GM13977 (cell line): ENCODE results near the gene WNT3.

ENCODE experiments used
- DNase-seq: peaks from one replicate; pipeline ENCODE4 v3.0.0; 2012; ENCODE audit warnings: low spot score
- in situ Hi-C: fragments of 300-500 bp; cut with MboI; formaldehyde crosslinking; loops from one replicate; pipeline ENCODE4 v1.12.0; 2022; ENCODE audit warnings: low sequenced_read_pairs, low pct_unique_long_range_greater_than_20kb, mixed read lengths, inconsistent platforms; ENCODE audit not compliant: unreplicated experiment
- TF ChIP-seq, protein P1 (sequence below): IDR thresholded peaks from 2 replicates; pipeline ENCODE4 v1.5.1; 2012; ENCODE audit warnings: mild to moderate bottlenecking, control low read depth; ENCODE audit not compliant: insufficient read depth; ENCODE audit errors: extremely low read depth, missing control alignments

Gene WNT3

DNA sequence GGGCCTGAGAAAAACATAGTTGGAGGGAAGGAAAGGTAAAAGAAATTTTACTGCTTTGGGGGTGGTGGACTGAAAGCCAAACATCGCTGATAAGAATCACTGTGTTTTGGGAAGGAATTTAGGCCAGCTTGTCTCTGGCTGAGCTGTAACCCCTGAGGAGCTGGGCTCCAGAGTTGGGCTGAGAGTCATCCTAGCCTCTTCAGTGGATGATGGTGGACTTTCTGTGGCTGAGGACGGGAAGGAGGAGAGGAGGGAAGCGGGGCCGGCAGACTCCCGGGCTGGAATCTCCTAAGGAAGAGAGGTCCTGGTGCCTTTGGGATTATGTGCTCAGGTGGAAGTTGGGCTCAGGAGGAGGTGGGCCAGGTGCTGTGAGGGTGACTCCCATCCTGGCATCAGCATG, 41.5 kb upstream of the WNT3 start:
- DNase-seq, result no peak
- TF ChIP-seq, protein P1, sequence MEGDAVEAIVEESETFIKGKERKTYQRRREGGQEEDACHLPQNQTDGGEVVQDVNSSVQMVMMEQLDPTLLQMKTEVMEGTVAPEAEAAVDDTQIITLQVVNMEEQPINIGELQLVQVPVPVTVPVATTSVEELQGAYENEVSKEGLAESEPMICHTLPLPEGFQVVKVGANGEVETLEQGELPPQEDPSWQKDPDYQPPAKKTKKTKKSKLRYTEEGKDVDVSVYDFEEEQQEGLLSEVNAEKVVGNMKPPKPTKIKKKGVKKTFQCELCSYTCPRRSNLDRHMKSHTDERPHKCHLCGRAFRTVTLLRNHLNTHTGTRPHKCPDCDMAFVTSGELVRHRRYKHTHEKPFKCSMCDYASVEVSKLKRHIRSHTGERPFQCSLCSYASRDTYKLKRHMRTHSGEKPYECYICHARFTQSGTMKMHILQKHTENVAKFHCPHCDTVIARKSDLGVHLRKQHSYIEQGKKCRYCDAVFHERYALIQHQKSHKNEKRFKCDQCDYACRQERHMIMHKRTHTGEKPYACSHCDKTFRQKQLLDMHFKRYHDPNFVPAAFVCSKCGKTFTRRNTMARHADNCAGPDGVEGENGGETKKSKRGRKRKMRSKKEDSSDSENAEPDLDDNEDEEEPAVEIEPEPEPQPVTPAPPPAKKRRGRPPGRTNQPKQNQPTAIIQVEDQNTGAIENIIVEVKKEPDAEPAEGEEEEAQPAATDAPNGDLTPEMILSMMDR, result no peak
- in situ Hi-C loops, result no loop called here

DNA sequence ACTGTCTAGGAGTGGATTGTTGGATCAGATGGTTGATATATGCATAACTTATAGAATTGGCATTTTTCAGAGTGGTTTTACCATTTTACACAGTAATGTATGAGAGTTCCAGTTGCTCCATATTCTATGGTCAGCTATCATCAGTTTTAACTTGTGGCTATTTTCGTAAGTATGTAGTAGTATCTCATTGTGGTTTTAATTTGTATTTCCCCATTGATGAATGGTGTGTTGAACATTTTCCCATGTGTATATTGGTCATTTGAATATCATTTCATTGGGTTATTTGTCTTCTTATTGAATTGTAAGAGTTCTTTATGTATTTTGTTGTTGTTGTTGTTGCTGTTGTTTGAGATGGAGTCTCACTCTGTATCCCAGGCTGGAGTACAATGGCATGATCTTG, 39.1 kb upstream of the WNT3 start:
- in situ Hi-C loops, result no loop called here
- DNase-seq, result no peak

DNA sequence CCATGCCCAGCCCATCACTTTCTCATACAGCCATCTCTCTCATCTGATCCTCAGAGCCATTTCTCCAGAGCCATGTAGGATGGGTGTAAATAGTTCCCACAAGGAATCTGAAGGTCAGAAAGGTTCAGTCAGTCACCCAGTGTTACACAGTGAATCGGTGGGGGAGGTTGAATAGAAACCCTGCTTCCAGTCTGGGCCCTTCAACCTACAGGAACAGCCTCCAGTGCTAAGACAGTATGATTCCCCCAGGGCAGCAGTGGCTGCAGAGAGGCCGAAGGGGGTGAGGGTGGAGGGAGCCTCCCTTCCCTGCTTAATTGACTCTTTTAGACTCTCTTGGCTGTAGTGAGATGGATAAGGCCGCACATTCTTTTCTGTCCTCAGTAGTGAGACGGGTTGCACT, 36.5 kb upstream of the WNT3 start:
- in situ Hi-C loops, result no loop called here
- DNase-seq, result no peak
- TF ChIP-seq, protein P1, result no peak

More for the DNA sequence above, 39.1 kb upstream of the WNT3 start:
- TF ChIP-seq, protein P1, result no peak

DNA sequence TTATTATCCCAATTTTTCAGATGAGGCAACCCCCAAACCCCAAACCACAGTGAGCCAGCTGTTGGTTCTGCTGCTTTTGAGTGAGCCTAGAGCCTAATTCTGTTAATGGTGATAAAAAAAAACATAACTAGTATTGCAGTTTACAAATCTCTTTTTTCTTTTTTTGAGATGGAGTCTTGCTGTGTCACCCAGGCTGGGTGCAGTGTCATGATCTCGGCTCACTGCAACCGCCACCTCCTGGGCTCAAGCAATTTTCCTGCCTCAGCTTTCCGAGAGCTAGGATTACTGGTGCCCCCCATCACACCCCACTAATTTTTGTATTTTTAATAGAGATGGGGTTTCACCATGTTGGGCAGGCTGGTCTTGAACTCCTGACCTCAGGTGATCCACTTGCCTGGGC, 36.0 kb upstream of the WNT3 start:
- in situ Hi-C loops, result no loop called here
- TF ChIP-seq, protein P1, result no peak
- DNase-seq, result no peak

DNA sequence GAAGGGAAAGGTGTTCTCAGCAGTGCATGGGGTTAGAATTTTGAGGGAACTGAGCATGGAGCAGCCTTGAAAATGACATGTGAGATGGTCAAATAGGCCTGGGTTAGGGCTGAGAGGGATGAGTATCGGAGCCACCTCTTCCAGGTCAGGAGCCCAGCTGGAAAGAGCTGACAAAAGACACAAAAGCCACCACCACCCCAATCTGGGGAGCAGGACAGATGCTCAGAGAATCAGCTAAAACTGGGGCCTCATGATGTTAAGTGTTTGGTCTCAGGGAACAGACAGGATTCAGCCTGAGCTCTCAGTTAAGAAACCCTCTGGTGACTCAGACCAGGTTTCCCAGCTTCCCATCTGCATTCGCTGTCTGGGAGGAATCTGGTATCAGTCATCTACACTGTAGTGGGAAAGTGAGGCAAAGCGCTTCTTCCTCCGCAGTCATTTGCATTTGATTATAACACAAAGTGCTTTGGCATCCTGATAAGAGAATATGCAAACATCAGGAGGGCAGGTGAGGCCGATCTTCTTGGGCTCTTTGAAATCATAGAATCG, 35.5 kb upstream of the WNT3 start:
- TF ChIP-seq, protein P1, result no peak
- no peak for DNase-seq
- in situ Hi-C loops, result no loop called here

DNA sequence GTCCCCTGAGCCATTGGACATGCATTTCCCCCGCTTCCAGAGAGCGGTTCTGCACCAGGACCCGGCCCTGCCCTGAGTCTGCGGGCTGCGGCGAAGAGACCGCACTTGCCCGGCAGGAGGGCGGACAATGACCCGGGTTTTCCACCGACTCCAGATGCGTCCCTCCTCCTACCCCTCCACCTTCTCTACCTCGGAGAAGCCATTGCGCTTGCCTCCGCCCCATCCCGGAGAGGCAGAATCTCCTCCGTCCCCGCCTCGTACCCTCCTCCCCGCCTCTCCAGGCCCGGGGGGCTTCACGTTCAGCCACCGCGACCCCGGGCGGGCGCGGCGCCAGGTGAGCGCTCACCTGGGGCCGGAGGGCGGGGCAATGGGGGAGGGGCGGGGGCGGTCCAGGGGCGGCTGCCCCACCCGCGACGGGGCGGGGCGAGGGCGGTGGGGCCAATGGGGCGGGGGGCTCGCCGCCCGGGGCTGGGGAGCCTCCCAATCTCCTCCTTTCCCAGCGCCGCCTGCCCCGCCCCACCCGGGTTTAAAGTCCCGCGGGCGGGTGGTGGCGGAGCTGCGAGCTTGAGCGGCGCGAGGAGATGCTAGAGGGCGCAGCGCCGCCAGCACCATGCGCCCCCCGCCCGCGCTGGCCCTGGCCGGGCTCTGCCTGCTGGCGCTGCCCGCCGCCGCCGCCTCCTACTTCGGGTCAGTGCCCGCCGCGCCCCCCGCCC, 32.7 kb upstream of the WNT3 start, which contains the start of gene WNT9B:
Gene WNT9B, plus strand, starts transcription at position 555 of the 713 bp plus-strand sequence. Its CDS starts 56 bp downstream, at position 611.
- TF ChIP-seq, protein P1, result no peak
- DNase-seq, result no peak
- in situ Hi-C loops, result no loop called here
